ENCODE results near the gene IKBKG. TPM values are rescaled to one million over a fixed set of nuclear protein-coding genes. Genes with fewer than 3 reads are reported as not detected.
"Not testable (repeated sequence)": the region's sequence is repeated elsewhere in the genome, so short reads cannot be mapped to it uniquely, and the experiment has no call there.

IKBKG gene
- 10 to 100 TPM; 17.7 to 21.8 (median 19.1) TPM for total RNA-seq
- polyA plus RNA-seq = 17.2 TPM
- long read RNA-seq, donor 1, transcript IKBKG-214 (10 exons, 2,069 nt) = minor isoform, 5 of 52 reads
- long read RNA-seq, donor 1, transcript IKBKG-206 (10 exons, 2,299 nt) = major isoform, 33 of 52 reads
- long read RNA-seq, donor 1, partial matches to known transcripts = 5 of 52 reads
- long read RNA-seq, donor 1, other reads (novel, unspliced or antisense) = 6 of 52 reads
- long read RNA-seq, donor 2, transcript IKBKG-206 (10 exons, 2,299 nt) = major isoform, 22 of 33 reads
- long read RNA-seq, donor 2, partial matches to known transcripts = 2 of 33 reads
- long read RNA-seq, donor 2, other reads (novel, unspliced or antisense) = 4 of 33 reads
- long read RNA-seq, donor 3, transcript IKBKG-206 (10 exons, 2,299 nt) = major isoform, 51 of 76 reads
- long read RNA-seq, donor 3, partial matches to known transcripts = 8 of 76 reads
- long read RNA-seq, donor 3, other reads (novel, unspliced or antisense) = 12 of 76 reads
- long read RNA-seq, donor 4, transcript IKBKG-206 (10 exons, 2,299 nt) = major isoform, 15 of 26 reads
- long read RNA-seq, donor 4, partial matches to known transcripts = 3 of 26 reads
- long read RNA-seq, donor 4, other reads (novel, unspliced or antisense) = 2 of 26 reads

GRCh38 chrX:154547245-154548027 lies at the start of gene IKBKG:
TSS of gene IKBKG (plus strand) at chrX:154547620. CDS start at chrX:154552003, 4,383 bp downstream.
- Histone ChIP-seq H3K27me3 (ENCODE audit: control insufficient read depth, insufficient read depth) (no peaks in the 10 kb centered on the region), H3K27ac (ENCODE audit: low read length) (peak within 1 kb of the TSS; percentile 84), H3K4me1 (ENCODE audit: control insufficient read depth, insufficient read depth, low read length) (peaks cover 4% of the 10 kb centered on the region), H3K4me3 (ENCODE audit: low read length) (peak within 1 kb of the TSS; percentile 58), H3K9me3 (ENCODE audit: control insufficient read depth, low read length) (no peaks in the 10 kb centered on the region)
- WGBS = under 1% methylated on average over 69 of the region's 69 CpGs
- peak; percentile 90 to 97 (median 96) for DNase-seq
- ATAC-seq = peak; percentile 94 to 96
- intact Hi-C loops (cut with DNase I) = no loop called here

GRCh38 chrX:154501423-154501822 lies 46.0 kb upstream of the IKBKG start:
- not testable (repeated sequence) for DNase-seq
- WGBS = 91% methylated on average over 7 of the region's 7 CpGs

DNA sequence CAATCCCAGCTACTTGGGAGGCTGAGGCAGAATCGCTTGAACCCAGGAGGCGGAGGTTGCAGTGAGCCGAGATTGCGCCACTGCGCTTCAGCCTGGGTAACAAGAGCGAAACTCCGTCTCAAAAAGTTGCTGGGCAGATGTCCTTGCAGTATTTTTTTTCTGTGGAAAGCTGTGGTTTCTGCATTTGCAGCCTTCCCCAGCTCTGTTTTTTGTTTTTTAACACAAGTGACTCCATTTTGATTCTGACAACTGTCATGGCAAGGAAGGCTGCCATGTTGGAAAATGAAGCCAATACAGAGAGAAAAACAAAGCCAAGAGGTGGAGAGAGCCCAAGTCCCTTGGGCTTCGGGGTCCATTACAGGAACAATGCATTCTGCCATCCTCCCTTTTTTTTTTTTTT lies 45.3 kb upstream of the IKBKG start:
- intact Hi-C loops (cut with DNase I) = no loop called here
- no peaks in the 10 kb centered on the region for H3K27me3 ChIP-seq (ENCODE audit: control insufficient read depth, insufficient read depth)
- no peak for DNase-seq
- no peak overlapping the region for H3K27ac ChIP-seq (ENCODE audit: low read length)
- 84% methylated on average over 8 of the region's 8 CpGs for WGBS
- H3K4me1 ChIP-seq (ENCODE audit: control insufficient read depth, insufficient read depth, low read length) = no peaks in the 10 kb centered on the region
- H3K9me3 ChIP-seq (ENCODE audit: control insufficient read depth, low read length) = no peaks in the 10 kb centered on the region
- no peak for ATAC-seq
- no peak overlapping the region for H3K4me3 ChIP-seq (ENCODE audit: low read length)

More at GRCh38 chrX:154501423-154501822, 46.0 kb upstream of the IKBKG start:
- ATAC-seq; H3K4me3 ChIP-seq (ENCODE audit: low read length); intact Hi-C loops (cut with DNase I); H3K4me1 ChIP-seq (ENCODE audit: control insufficient read depth, insufficient read depth, low read length); H3K27me3 ChIP-seq (ENCODE audit: control insufficient read depth, insufficient read depth); H3K27ac ChIP-seq (ENCODE audit: low read length); H3K9me3 ChIP-seq (ENCODE audit: control insufficient read depth, low read length): not testable (repeated sequence)

DNA sequence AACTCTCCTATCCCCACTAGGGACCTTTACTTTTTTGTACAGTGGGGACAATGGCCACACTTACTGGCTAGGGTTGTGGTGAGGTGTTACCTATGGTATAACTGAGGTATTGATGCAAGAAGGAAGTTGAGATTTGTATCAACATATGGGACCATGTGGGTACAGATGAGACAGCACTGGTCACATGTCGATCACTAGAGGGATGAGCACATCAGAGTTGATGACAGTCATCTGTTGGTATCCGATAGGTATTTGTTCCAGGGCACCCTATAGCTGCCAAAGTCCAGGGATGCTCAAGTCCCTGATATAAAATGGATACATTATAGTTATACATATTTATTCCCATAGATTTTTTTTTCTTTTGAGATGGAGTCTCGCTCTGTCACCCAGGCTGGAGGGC lies 44.4 kb upstream of the IKBKG start:
- DNase-seq (no peak), ATAC-seq (no peak)
- WGBS = 77% methylated on average over 3 of the region's 3 CpGs
- H3K27ac ChIP-seq (ENCODE audit: low read length) = no peak overlapping the region
- intact Hi-C loops (cut with DNase I) = no loop called here
- no peaks in the 10 kb centered on the region for H3K27me3 ChIP-seq (ENCODE audit: control insufficient read depth, insufficient read depth)
- no peaks in the 10 kb centered on the region for H3K9me3 ChIP-seq (ENCODE audit: control insufficient read depth, low read length)
- no peak overlapping the region for H3K4me3 ChIP-seq (ENCODE audit: low read length)
- H3K4me1 ChIP-seq (ENCODE audit: control insufficient read depth, insufficient read depth, low read length) = no peaks in the 10 kb centered on the region

GRCh38 chrX:154505734-154506133 lies 41.7 kb upstream of the IKBKG start:
- H3K27ac ChIP-seq (ENCODE audit: low read length) = no peak overlapping the region
- ATAC-seq (no peak), DNase-seq (no peak)
- intact Hi-C loops (cut with DNase I) = no loop called here
- H3K27me3 ChIP-seq (ENCODE audit: control insufficient read depth, insufficient read depth) = no peaks in the 10 kb centered on the region
- no peaks in the 10 kb centered on the region for H3K9me3 ChIP-seq (ENCODE audit: control insufficient read depth, low read length)
- H3K4me1 ChIP-seq (ENCODE audit: control insufficient read depth, insufficient read depth, low read length) = no peaks in the 10 kb centered on the region
- no peak overlapping the region for H3K4me3 ChIP-seq (ENCODE audit: low read length)
- whole genome bisulfite sequencing = 62% methylated on average over 12 of the region's 12 CpGs

GRCh38 chrX:154506483-154507332 lies 40.7 kb upstream of the IKBKG start:
- intact Hi-C loops (cut with DNase I) = no loop called here
- no peak overlapping the region for H3K27ac ChIP-seq (ENCODE audit: low read length)
- no peaks in the 10 kb centered on the region for H3K9me3 ChIP-seq (ENCODE audit: control insufficient read depth, low read length)
- DNase-seq = peak in 2 of 3 donors; percentile 41 to 55
- peak in 1 of 2 donors; percentile 7 for ATAC-seq
- H3K27me3 ChIP-seq (ENCODE audit: control insufficient read depth, insufficient read depth) = no peaks in the 10 kb centered on the region
- 92% methylated on average over 37 of the region's 37 CpGs for WGBS
- H3K4me3 ChIP-seq (ENCODE audit: low read length) = no peak overlapping the region
- no peaks in the 10 kb centered on the region for H3K4me1 ChIP-seq (ENCODE audit: control insufficient read depth, insufficient read depth, low read length)

- no peak overlapping the region for H3K4me3 ChIP-seq (ENCODE audit: low read length)
- H3K27ac ChIP-seq (ENCODE audit: low read length) = no peak overlapping the region
- WGBS = 78% methylated on average over 24 of the region's 24 CpGs
- ATAC-seq = no peak
- intact Hi-C loops (cut with DNase I) = no loop called here
- H3K4me1 ChIP-seq (ENCODE audit: control insufficient read depth, insufficient read depth, low read length) = no peaks in the 10 kb centered on the region
- DNase-seq = peak in 1 of 3 donors; percentile 37
- no peaks in the 10 kb centered on the region for H3K27me3 ChIP-seq (ENCODE audit: control insufficient read depth, insufficient read depth)
- H3K9me3 ChIP-seq (ENCODE audit: control insufficient read depth, low read length) = no peaks in the 10 kb centered on the region
Observed at GRCh38 chrX:154507673-154508383, 39.6 kb upstream of the IKBKG start.

- intact Hi-C loops (cut with DNase I) = no loop called here
- no peak overlapping the region for H3K27ac ChIP-seq (ENCODE audit: low read length)
- H3K27me3 ChIP-seq (ENCODE audit: control insufficient read depth, insufficient read depth) = no peaks in the 10 kb centered on the region
- no peaks in the 10 kb centered on the region for H3K4me1 ChIP-seq (ENCODE audit: control insufficient read depth, insufficient read depth, low read length)
- no peak overlapping the region for H3K4me3 ChIP-seq (ENCODE audit: low read length)
- ATAC-seq (no peak), DNase-seq (peak in 1 of 3 donors; percentile 33)
- H3K9me3 ChIP-seq (ENCODE audit: control insufficient read depth, low read length) = no peaks in the 10 kb centered on the region
- WGBS = 93% methylated on average over 13 of the region's 13 CpGs
Observed at GRCh38 chrX:154508384-154508745, 39.1 kb upstream of the IKBKG start.

- Histone ChIP-seq H3K9me3 (ENCODE audit: control insufficient read depth, low read length) (no peaks in the 10 kb centered on the region), H3K27me3 (ENCODE audit: control insufficient read depth, insufficient read depth) (no peaks in the 10 kb centered on the region), H3K4me3 (ENCODE audit: low read length) (no peak overlapping the region), H3K27ac (ENCODE audit: low read length) (no peak overlapping the region), H3K4me1 (ENCODE audit: control insufficient read depth, insufficient read depth, low read length) (no peaks in the 10 kb centered on the region)
- intact Hi-C loops (cut with DNase I) = no loop called here
- DNase-seq (no peak), ATAC-seq (no peak)
- WGBS = 100% methylated on average over 5 of the region's 5 CpGs
Observed at GRCh38 chrX:154509455-154509854, 38.0 kb upstream of the IKBKG start.

DNA sequence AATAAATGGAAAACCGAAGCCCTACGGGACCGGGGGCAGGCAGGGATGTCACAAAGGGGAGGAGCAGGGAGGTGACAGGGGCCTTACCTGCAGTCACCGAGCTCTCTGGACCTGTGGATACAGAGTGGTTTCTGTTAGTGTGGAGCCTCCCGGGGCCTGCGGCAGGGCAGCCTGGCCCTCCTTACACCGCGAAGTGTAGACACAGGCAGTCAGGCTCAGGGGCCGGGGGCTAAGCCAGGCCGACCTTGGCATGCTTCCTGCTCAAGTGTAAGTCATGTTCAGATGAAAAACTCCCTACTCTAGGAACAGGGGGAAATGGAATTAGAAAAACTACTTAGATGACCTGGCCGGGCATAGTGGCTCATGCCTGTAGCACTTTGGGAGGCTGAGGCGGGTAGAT lies 35.7 kb upstream of the IKBKG start:
- no peaks in the 10 kb centered on the region for H3K27me3 ChIP-seq (ENCODE audit: control insufficient read depth, insufficient read depth)
- H3K9me3 ChIP-seq (ENCODE audit: control insufficient read depth, low read length) = no peaks in the 10 kb centered on the region
- DNase-seq (peak in 2 of 3 donors; percentile 19 to 37), ATAC-seq (no peak)
- H3K27ac ChIP-seq (ENCODE audit: low read length) = no peak overlapping the region
- H3K4me3 ChIP-seq (ENCODE audit: low read length) = no peak overlapping the region
- no peaks in the 10 kb centered on the region for H3K4me1 ChIP-seq (ENCODE audit: control insufficient read depth, insufficient read depth, low read length)
- intact Hi-C loops (cut with DNase I) = loop anchor here in 1 of 4 donors (10.0 kb wide), 1 partner anchor 107 kb away; the partner anchor contains the start of gene DNASE1L1
- WGBS = 60% methylated on average over 12 of the region's 12 CpGs
